ENCODE measurements around the gene HSPA14.

DNA sequence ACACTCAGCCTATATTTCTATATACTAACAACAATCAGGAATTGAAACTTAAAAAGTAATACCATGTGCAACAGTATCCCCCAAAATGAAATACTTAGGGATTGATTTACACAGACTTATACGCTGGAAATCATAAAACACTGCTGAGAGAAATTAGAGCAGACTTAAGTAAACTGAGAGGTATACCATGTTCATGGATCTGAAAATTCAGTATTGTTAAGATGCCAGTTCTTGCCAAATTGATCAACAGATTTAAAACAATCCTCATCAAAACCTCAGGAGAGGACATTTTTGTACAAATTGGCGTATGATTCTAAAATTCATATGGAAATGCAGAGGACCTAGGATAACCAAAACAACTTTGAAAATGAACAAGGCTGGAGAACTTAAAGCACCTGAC lies 78.5 kb downstream of the HSPA14 start:
- TF ChIP-seq GATA2 (IDR thresholded peaks at IDR 0.05; ENCODE audit: low read depth, low read length) (no peak), GATA3 (IDR thresholded peaks at IDR 0.05; ENCODE audit: low read depth, low read length) (no peak)
